ENCODE data around the gene HESX1.

Gene HESX1

GRCh38 chr3:57169108-57169507 is 30.7 kb downstream of the HESX1 start:
- H3K4me3 ChIP-seq (ENCODE audit: low read length), result no peak overlapping the region
- no peak for TF ChIP-seq CTCF (IDR thresholded peaks at IDR 0.05; ENCODE audit: insufficient read depth, low read depth, low read length, missing control alignments)
- DNase-seq (ENCODE audit: low read depth), result no peak

GRCh38 chr3:57168151-57168550 is 31.6 kb downstream of the HESX1 start:
- no peak for TF ChIP-seq CTCF (IDR thresholded peaks at IDR 0.05; ENCODE audit: insufficient read depth, low read depth, low read length, missing control alignments)
- DNase-seq (ENCODE audit: low read depth), result no peak
- no peak overlapping the region for H3K4me3 ChIP-seq (ENCODE audit: low read length)

GRCh38 chr3:57166660-57167059 is 33.1 kb downstream of the HESX1 start:
- DNase-seq (ENCODE audit: low read depth), result no peak
- no peak for TF ChIP-seq CTCF (IDR thresholded peaks at IDR 0.05; ENCODE audit: insufficient read depth, low read depth, low read length, missing control alignments)
- H3K4me3 ChIP-seq (ENCODE audit: low read length), result no peak overlapping the region

- no peak for DNase-seq (ENCODE audit: low read depth)
- no peak overlapping the region for H3K4me3 ChIP-seq (ENCODE audit: low read length)
- TF ChIP-seq CTCF (IDR thresholded peaks at IDR 0.05; ENCODE audit: insufficient read depth, low read depth, low read length, missing control alignments), result no peak
Observed at GRCh38 chr3:57165641-57166040, 34.1 kb downstream of the HESX1 start.

GRCh38 chr3:57164657-57165573 is 34.9 kb downstream of the HESX1 start, which contains the start of gene IL17RD:
Gene IL17RD, minus strand, starts transcription at chr3:57165353. Its CDS starts 67 bp downstream, at chr3:57165286.
- TF ChIP-seq CTCF (IDR thresholded peaks at IDR 0.05; ENCODE audit: insufficient read depth, low read depth, low read length, missing control alignments), result no peak
- peak within 1 kb of the TSS; percentile 46 for H3K4me3 ChIP-seq (ENCODE audit: low read length)
- peak; percentile 80 for DNase-seq (ENCODE audit: low read depth)

GRCh38 chr3:57164217-57164656 is 35.5 kb downstream of the HESX1 start:
- peak; percentile 36 for DNase-seq (ENCODE audit: low read depth)
- TF ChIP-seq CTCF (IDR thresholded peaks at IDR 0.05; ENCODE audit: insufficient read depth, low read depth, low read length, missing control alignments), result no peak
- H3K4me3 ChIP-seq (ENCODE audit: low read length), result peak overlapping the region; percentile 46

Measured in epithelial cell of esophagus (primary cell).